Sigmoid colon (tissue), 7 donors: ENCODE data around the gene KCNMB2. TPM values are rescaled to one million over a fixed set of nuclear protein-coding genes. Genes with fewer than 3 reads are reported as not detected.

Experiments used
- DNase-seq: peaks from one replicate; pipeline ENCODE4 v3.0.0-alpha.2; 2019
- H3K27ac ChIP-seq, 4 donors: fragments of 200-600 bp; sonication (generic); one replicate each; pipeline ENCODE4 v1.5.1; 2016 to 2019; ENCODE audit warnings: mild to moderate bottlenecking in 1 of 4
- H3K27me3 ChIP-seq, 3 donors: fragments of 200-600 bp; sonication (generic); one replicate each; pipeline ENCODE4 v1.5.1; 2019; ENCODE audit warnings: mild to moderate bottlenecking in 1 of 3
- H3K36me3 ChIP-seq, 4 donors: fragments of 200-600 bp; sonication (generic); one replicate each; pipeline ENCODE4 v1.5.1; 2016 to 2019
- H3K4me1 ChIP-seq, 4 donors: fragments of 200-600 bp; sonication (generic); one replicate each; pipeline ENCODE4 v1.5.1; 2017 to 2019
- H3K4me3 ChIP-seq, 4 donors: fragments of 200-600 bp; sonication (generic); one replicate each; pipeline ENCODE4 v1.5.1; 2017 to 2019; ENCODE audit warnings: mild to moderate bottlenecking in 2 of 4, moderate library complexity in 1 of 4
- H3K9me3 ChIP-seq, 4 donors: fragments of 200-600 bp in 3 of 4; sonication (generic) in 3 of 4; one replicate each; pipeline versions ENCODE4 v1.5.1 to v1.6.1; 2013 to 2019
- EP300 ChIP-seq, 4 donors: sonication (generic); formaldehyde crosslinking; IDR thresholded peaks; one replicate each; pipeline ENCODE4 v1.6.1; 2017; ENCODE audit warnings: antibody characterized with exemption in 4 of 4
- POLR2A ChIP-seq, 2 donors: fragments of 450-650 bp; IDR thresholded peaks; one replicate each; pipeline ENCODE4 v1.6.1; 2016; ENCODE audit warnings: antibody characterized with exemption in 2 of 2, mild to moderate bottlenecking in 2 of 2, moderate library complexity in 2 of 2
- POLR2AphosphoS5 ChIP-seq, 4 donors: sonication (generic); formaldehyde crosslinking; IDR thresholded peaks; one replicate each; pipeline ENCODE4 v1.6.1; 2017; ENCODE audit warnings: antibody characterized with exemption in 4 of 4
- WGBS, 2 donors: extraction: QIAGEN DNeasy Blood & Tissue Kit; methylation state at CpG; one replicate each; pipeline ENCODE4 v1.1.7; 2013; 5-methylcytosine and 5-hydroxymethylcytosine counted together
- intact Hi-C: fragments of 100-400 bp; cut with DNase I; formaldehyde crosslinking; loops from one replicate; pipeline ENCODE4 v1.15.1; 2023
- polyA plus RNA-seq, 3 donors: library from polyadenylated mRNA; stranded (reverse); fragments of 200-250 nt; gene quantifications; one replicate each; pipeline ENCODE4 v1.2.3, GENCODE V29; 2013
- total RNA-seq, 4 donors: library from RNA; depleted of rRNA; stranded (reverse); fragments of >200 nt; gene quantifications; one replicate each; pipeline ENCODE4 v1.1.0, GENCODE V29; 2016
- TF ChIP-seq, protein P1 (sequence below), 4 experiments: fragments of 450-650 bp in 3 of 4; fragments of 200-600 bp in 1 of 4; IDR thresholded peaks; one replicate each; pipeline ENCODE4 v1.5.1; 2016 to 2019; ENCODE audit warnings: antibody characterized with exemption in 4 of 4, mild to moderate bottlenecking in 3 of 4, moderate library complexity in 2 of 4
- donor health status: healthy with polysubstance abuse.
- donor health status: Bipolar disorder and iron deficiency.
- donor health status: healthy.

The KCNMB2 gene
- total and polyA plus RNA-seq, 7 donors: 0.22 to 3.2 (median 1.5) TPM; not detected in 1

DNA sequence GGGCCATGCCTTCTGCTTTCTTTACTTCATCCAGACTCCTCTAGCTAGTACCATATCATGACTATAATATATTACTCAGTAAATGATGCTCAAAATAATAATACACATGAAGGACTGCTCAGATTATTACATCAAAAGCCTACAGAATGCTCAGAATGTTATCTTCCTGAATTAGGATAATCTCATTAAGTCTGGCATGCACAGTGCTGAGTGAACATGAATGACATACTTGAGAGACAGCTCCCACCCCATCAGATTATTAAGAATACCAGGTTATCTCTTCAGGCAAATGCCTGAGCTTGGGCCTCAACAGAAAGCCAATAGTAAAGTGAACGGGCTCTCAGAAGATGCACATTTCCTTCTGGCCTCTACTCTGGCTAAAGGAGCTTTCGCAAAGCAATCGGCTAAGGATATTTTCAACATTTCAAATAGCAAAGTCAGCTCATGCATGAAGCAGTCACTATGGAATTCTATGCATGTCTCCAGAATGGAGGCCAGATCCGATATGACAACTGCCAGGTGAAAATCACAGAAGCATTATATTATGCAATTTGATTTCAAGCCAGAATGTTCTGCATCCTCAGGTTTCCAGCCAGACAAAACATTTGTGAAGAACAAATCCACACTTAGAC, 122.6 kb downstream of the KCNMB2 start:
- Histone ChIP-seq H3K27ac (no peak overlapping the region), H3K27me3 (no peaks in the 10 kb centered on the region), H3K9me3 (peaks cover 0 to 5% (median 0%) of the 10 kb centered on the region in 4 donors), H3K4me1 (peaks cover 0 to 10% (median under 1%) of the 10 kb centered on the region in 4 donors), H3K36me3 (no peaks in the 10 kb centered on the region), H3K4me3 (no peak overlapping the region)
- 88 to 91% methylated on average over 4 of the region's 4 CpGs for WGBS, 2 donors
- no peak for DNase-seq
- TF ChIP-seq POLR2A (IDR thresholded peaks at IDR 0.05) (no peak), EP300 (IDR thresholded peaks at IDR 0.05) (no peak), POLR2AphosphoS5 (IDR thresholded peaks at IDR 0.05) (no peak)
- TF ChIP-seq, protein P1, sequence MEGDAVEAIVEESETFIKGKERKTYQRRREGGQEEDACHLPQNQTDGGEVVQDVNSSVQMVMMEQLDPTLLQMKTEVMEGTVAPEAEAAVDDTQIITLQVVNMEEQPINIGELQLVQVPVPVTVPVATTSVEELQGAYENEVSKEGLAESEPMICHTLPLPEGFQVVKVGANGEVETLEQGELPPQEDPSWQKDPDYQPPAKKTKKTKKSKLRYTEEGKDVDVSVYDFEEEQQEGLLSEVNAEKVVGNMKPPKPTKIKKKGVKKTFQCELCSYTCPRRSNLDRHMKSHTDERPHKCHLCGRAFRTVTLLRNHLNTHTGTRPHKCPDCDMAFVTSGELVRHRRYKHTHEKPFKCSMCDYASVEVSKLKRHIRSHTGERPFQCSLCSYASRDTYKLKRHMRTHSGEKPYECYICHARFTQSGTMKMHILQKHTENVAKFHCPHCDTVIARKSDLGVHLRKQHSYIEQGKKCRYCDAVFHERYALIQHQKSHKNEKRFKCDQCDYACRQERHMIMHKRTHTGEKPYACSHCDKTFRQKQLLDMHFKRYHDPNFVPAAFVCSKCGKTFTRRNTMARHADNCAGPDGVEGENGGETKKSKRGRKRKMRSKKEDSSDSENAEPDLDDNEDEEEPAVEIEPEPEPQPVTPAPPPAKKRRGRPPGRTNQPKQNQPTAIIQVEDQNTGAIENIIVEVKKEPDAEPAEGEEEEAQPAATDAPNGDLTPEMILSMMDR (IDR thresholded peaks at IDR 0.05): no peak
- intact Hi-C loops: no loop called here

DNA sequence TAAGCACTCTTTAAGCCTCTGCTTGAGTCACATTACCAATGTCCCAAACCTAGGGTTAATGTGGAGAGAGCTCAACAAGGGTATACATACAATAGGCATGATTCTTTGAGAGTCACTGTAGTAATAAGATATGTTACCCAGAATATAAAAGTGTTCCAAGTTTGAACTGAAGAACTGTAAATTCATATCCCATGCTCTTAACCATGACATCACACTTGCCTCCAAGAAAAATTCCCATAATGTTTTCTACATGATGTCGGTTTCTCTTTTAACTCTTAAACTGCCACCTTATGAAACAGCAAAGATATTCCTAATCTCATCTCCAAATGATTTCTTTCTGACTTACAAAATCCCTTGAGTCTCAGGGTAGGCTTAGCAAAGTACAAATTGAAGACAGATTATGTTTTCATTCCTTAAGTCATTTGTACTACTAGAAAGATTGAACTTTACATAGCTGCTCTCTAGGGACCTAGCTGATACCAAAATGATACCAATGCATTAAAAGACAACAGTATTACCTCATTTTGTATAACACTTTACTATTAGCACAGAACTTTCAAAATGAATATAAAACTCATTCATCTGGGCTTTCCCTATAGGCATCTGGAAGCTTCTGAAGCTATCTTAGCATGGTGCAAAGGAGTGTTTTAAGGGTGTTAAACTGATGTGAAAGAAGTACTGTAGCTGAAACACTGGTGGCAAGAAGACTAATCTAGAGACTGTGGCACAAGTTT, 127.1 kb downstream of the KCNMB2 start:
- no peaks in the 10 kb centered on the region for H3K27me3 ChIP-seq
- DNase-seq: no peak
- 79 to 86% methylated on average over 1 of the region's 1 CpG for WGBS, 2 donors
- no peaks in the 10 kb centered on the region for H3K9me3 ChIP-seq
- H3K27ac ChIP-seq: no peak overlapping the region
- TF ChIP-seq, protein P1 (IDR thresholded peaks at IDR 0.05): no peak
- TF ChIP-seq EP300 (IDR thresholded peaks at IDR 0.05): no peak
- TF ChIP-seq POLR2AphosphoS5 (IDR thresholded peaks at IDR 0.05): no peak
- no peak for TF ChIP-seq POLR2A (IDR thresholded peaks at IDR 0.05)
- intact Hi-C loops: no loop called here
- no peaks in the 10 kb centered on the region for H3K36me3 ChIP-seq
- H3K4me3 ChIP-seq: no peak overlapping the region
- peaks cover 0 to 16% (median 9%) of the 10 kb centered on the region in 4 donors for H3K4me1 ChIP-seq

DNA sequence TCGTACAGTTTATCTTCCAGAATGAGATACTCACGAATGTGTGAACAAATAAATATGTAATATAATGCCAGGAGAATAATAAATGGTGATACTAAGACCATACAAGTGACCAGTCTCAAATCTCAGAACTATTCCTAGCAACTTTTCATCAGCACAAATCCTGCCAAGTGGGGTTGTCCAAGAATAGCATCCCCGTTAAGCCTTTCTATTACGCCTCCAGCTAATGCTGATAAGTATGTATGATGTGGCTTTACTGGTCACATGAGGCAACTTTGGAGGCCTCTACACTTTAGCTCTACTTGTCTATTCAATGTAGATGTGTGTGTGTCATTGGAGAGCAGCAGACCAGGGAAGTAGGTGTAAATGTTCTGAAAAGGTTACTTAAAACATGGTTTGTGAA, 129.5 kb downstream of the KCNMB2 start:
- no peaks in the 10 kb centered on the region for H3K27me3 ChIP-seq
- H3K4me1 ChIP-seq: peaks cover 0 to 28% (median 17%) of the 10 kb centered on the region in 4 donors
- DNase-seq: no peak
- 78 to 80% methylated on average over 4 of the region's 4 CpGs for WGBS, 2 donors
- H3K36me3 ChIP-seq: no peaks in the 10 kb centered on the region
- H3K4me3 ChIP-seq: no peak overlapping the region
- no peaks in the 10 kb centered on the region for H3K9me3 ChIP-seq
- intact Hi-C loops: no loop called here
- H3K27ac ChIP-seq: no peak overlapping the region
- no peak for TF ChIP-seq POLR2AphosphoS5 (IDR thresholded peaks at IDR 0.05)

DNA sequence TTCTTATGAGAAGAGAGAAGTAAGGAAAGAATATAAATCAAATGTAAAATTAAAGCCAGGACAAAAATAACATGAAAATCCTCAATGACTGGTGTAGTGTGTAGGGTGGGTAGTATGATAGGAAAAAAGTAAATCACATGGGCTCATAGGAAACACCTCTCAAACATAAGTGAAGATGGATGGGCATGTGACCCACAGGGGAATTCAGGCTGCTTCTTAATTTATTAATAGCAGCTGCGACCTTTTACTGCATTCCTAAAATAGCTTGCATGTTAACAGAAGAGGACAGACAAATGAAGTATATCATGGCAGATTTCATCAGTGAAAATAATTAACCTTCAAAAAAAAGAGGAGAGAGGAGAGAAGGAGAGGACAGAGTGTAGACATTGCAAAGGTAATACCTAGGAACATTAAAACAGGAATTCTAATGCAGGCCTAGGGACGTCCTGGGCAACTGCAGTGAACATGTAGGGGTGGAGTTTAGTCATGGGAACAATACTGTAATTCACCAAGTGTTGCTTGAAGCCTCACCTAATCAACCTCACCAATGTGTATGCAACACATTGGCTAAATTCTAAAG, 132.9 kb downstream of the KCNMB2 start:
- Histone ChIP-seq H3K4me3 (no peak overlapping the region), H3K4me1 (peaks cover 0 to 45% (median 23%) of the 10 kb centered on the region in 4 donors), H3K9me3 (no peaks in the 10 kb centered on the region), H3K36me3 (no peaks in the 10 kb centered on the region), H3K27me3 (no peaks in the 10 kb centered on the region), H3K27ac (no peak overlapping the region)
- no peak for DNase-seq
- intact Hi-C loops: no loop called here
- 48 to 51% methylated on average over 2 of the region's 2 CpGs for WGBS, 2 donors
- TF ChIP-seq POLR2A (IDR thresholded peaks at IDR 0.05) (no peak), EP300 (IDR thresholded peaks at IDR 0.05) (no peak)

DNA sequence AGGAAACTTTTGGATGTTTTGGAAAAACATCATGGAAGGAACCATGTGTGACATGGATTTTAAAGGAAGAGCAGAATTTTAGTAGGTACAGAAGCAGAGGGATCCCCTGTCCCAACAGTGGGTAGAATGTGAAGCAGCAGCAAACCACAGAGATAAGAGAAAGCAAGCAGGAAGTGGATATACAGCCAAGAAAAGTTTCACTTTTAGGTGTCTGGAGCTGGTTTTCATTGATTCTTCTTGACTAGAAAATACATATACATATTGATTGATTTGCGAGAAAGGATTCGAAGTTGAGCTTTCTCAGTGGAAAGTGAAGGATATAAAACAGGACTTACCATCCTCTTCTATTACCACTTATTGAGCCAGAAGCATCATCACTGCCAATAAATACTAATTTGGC, 133.5 kb downstream of the KCNMB2 start:
- no peaks in the 10 kb centered on the region for H3K27me3 ChIP-seq
- no peak for DNase-seq
- no peak overlapping the region for H3K27ac ChIP-seq
- 91 to 99% methylated on average over 2 of the region's 2 CpGs for WGBS, 2 donors
- no peaks in the 10 kb centered on the region for H3K9me3 ChIP-seq
- H3K4me1 ChIP-seq: peaks cover 0 to 43% (median 22%) of the 10 kb centered on the region in 4 donors
- TF ChIP-seq POLR2AphosphoS5 (IDR thresholded peaks at IDR 0.05) (no peak), EP300 (IDR thresholded peaks at IDR 0.05) (no peak), POLR2A (IDR thresholded peaks at IDR 0.05) (no peak)
- TF ChIP-seq, protein P1 (IDR thresholded peaks at IDR 0.05): no peak
- H3K4me3 ChIP-seq: no peak overlapping the region
- intact Hi-C loops: no loop called here
- no peaks in the 10 kb centered on the region for H3K36me3 ChIP-seq
